Medulla oblongata (tissue), 1 donor: ENCODE measurements around the gene KCNJ4.
A peak's percentile ranks its signal among the peaks of the same experiment; 100 is the strongest.

Experiments used
- DNase-seq: peaks from one replicate; pipeline ENCODE4 v3.0.0-alpha.2; 2015; ENCODE audit errors: extremely low spot score

The KCNJ4 gene

DNA sequence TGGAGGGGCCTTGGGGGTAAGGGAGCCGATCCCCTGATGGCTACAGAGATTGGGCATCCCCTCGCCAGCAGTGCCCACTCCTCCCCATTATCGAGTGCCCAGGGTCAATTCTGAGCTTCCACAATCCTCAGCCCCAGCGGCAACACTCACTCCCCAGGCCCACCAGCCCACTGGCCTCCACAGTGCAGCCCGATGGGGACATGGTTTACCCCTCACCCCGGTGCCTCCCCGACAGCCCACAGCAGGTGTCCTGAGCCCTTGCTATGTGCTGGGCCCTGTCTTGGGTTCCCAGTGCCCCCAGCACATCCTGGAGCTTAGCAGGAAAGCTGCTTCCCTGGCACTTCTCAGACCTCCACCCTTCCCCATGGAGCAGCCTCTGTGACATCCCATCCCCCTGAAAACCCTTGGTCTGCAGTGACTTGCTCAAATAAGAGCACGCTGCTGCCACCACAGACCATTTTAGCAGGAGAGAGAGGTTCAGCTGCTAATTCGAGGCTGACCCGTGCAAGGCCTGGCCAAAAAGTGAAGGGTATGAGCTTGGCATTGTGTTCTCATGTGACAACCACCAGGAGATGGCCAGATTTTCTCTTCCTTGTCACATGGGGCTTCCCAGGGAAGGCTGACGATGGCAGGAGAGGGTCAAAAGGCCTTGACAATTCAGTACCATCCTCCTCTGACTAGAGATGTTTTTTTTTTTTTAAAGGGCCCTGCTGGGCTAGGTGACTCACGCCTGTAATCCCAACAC is 23.6 kb downstream of the KCNJ4 start:
- DNase-seq = no peak

DNA sequence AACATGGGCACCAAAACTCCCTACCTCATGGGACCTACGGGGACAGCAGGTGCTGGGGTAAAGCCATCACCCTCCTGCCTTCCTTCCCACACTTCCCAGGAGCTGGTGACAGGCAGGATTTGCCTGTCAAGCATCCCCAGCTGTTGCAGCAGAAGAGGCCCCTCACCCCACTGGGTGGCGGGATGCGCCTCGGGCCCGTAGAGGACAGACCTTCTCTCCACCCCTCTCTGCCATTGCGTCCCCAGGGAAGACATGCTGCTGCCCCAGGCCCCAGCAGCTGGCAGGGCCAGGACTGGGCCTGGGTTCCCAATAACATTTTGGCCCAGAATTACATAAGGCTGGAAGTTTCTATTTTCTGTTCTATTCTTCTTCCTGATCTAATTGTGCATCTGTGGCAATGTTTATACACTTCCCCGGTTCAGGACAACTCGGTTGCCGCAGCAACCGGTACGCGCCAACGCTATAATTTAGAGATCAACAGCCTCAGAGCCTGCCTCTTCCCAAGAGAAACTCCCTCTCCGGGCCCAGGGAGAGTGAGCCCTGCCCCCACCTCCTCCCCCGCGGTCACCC is 25.4 kb downstream of the KCNJ4 start:
- DNase-seq = no peak

DNA sequence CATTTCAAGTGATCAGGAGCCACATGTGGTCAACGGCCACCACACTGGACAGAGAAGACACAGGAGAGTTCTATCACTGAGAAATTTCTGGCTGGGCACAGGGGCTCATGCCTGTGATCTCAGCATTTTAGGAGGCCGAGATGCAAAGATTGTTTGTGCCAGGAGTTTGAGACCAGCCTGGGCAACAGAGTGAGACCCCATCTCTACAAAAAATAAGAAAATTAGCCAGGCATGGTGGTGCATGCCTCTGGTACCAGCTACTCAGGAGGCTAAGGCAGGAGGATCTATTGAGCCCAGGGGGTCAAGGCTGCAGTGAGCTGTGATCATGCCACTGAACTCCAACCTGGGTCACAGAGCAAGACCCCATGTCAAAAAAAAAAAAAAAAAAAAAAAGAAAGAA is 26.3 kb downstream of the KCNJ4 start:
- no peak for DNase-seq

DNA sequence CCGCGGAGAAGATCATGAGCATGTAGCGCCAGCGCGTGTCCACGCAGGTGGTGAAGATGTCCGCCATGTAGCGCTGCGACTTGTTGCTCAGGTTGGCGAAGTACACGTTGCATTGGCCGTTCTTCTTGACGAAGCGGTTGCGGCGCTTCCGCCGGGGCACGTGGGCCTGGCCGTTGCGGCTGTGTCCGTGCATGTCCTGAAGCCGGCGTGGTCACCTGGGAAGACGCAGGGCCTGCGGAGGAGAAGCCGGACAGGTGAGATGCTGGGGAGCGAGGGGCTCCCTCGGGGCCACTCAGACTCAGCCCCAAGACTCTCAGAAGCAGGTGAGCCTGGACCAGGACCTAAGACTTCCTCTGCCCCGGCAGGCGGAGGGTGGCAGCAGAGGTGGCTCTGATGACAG is 27.1 kb downstream of the KCNJ4 start:
- DNase-seq = no peak

DNA sequence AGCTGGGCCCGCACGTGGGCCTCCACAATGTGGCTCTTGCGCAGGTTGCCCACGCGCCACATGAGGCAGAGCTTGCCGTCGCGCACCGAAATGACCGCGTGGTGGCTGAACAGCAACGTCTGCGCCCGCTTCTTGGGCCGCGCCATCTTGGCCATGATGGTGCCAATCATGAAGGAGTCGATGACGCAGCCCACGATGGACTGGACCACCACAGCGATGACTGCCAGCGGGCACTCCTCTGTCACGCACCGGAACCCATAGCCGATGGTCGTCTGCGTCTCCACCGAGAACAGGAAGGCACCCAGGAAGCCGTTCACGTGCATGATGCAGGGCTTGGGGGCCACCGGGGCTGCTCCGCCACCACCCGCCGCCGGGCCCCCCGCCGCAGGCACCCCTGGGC is 27.5 kb downstream of the KCNJ4 start:
- DNase-seq = no peak

DNA sequence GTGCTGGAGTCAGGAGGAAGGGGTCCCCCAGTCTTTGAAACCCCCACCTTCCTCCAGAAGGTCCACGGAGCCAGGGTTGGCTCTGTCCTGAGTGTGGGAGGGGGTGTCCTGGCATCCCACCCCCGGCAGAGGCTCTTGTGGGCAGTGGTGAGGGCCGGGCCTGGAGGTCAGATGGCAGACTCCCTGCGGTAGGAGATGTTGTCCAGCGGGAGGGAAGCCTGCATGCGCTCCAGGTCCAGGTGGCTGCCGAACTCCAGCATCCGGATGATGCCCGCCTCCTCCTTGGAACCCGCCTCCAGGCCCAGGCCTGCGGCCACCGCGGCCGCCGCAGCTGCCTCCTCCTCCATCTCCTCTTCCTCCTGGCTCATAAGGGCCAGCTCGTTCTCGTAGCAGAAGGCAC is 28.4 kb downstream of the KCNJ4 start:
- no peak for DNase-seq

GRCh38 chr22:38424525-38425080 is 30.4 kb downstream of the KCNJ4 start:
- DNase-seq = no peak

DNA sequence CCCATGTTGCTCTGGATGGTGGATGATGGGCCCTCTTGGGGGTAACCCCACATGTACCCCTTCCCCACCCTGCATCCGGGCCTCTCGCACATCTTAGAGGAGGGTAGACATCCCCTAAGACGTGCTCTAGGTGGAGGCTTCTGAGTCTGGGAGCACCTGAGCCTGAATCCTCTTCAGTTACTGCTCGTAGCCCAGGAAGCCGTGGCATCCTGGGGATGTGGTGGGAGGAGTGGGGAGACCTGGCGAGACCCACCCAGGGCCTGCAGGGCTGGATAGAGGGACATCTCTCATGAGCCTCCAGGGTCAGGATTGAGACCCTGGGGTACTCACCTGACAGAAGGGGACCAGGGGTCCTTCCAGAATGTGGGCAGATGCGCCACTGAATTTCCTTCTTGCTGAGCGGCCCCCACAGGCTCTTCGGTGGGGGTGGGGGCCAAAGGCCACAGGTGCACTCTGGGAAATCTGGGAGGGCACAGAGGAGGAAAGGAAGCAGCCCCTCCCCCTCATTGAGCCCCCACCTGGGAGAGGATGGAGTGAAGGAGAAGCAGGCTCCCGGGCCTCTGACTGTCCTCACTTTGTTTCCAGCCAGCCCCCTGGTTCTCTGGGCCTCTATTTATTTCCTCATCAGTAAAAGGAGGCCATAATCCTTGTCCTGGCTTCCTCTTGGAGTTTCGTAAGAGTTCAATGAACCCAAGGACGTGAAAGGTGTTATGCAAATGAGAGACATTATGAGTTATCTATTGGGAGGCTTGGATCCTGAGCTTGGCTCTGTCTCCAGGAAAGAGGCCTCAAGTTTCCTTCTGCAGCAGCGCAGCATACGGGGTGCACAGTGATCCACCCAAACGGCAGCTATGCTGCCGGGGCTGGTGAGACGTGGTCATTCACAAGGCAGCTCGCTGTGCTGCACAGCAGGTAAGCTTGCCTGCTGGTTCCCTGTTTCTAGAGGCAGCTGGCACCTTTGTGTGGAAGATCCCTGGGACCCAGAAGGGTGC is 31.2 kb downstream of the KCNJ4 start:
- DNase-seq = no peak

DNA sequence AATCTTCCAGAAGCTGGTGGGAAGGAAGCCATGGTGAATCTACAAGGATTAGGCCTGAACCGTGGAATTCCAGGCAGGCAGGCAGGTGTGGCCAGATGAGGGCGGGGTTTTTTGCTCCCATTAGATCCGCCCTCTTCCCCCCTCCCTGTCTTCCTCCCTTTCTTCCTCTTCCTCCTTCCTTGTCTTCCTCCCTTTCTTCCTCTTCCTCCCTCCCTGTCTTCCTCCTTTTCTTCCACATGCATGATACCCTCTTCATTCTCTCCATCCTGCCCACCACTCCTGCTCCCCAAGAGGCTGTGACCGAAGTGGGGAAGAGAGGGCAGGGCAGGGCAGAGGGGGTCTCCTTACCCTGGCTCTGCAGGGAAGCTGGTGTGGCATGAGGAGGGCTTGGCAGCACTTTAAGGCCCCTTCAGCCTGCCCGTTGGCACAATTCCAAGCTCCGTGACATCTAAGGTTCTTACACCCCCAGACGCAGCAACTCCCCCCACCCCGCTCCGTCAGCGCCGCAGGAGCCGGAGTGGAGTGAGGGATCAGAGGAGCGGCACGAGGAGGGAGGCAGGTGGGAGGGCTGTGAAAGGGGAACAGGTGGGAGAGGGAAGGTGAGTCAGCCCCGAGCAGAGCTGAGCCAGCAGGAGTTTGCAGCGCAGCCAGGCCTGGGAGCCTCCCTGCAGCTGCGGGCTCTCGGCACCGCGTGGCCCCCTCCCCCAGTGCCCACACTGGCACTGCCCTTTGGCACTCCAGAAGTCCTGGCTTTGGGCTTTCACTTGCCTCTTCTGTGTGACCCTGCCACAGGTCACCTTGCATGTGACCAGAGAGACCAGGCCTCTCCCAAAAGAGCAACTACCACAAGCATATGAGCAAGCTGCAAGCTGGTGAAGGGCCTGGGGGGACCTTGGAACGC is 32.1 kb downstream of the KCNJ4 start:
- no peak for DNase-seq

DNA sequence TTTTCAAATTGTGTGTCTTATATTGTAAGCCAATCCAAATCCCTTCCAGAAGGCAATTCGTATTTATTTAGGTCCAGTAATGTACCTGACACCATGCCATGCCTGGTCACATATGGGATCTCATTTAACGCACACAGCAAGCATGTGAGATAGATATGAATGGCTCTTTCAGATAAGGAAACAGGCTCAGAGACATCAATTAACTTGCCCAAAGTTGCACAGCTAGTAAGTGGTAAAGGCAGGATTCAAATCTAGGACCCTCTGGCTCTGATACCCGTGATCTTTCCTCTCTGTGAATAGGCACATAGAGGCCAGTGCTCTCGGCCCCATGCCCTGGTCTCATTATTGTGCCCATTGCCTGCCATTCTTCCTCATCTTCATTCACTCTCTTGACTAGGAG is 34.3 kb downstream of the KCNJ4 start:
- DNase-seq = no peak

DNA sequence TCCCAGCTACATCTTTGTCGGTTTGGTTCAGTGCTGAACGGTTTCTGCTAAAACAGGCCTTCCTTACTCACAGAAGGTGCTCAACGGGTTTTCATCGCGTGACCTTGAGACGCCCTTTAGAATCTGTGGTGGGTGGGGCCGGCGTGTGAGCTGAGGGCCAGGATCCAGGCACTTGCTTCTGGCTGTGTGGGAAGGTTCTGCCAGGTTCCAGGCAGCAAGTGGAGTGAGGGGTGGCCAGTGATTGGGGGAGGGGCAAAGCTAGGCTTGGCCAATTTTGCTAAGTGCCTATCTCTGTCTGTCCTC is 35.2 kb downstream of the KCNJ4 start:
- no peak for DNase-seq

GRCh38 chr22:38419121-38419857 is 35.7 kb downstream of the KCNJ4 start:
- DNase-seq = no peak

GRCh38 chr22:38418589-38418988 is 36.4 kb downstream of the KCNJ4 start:
- no peak for DNase-seq

DNA sequence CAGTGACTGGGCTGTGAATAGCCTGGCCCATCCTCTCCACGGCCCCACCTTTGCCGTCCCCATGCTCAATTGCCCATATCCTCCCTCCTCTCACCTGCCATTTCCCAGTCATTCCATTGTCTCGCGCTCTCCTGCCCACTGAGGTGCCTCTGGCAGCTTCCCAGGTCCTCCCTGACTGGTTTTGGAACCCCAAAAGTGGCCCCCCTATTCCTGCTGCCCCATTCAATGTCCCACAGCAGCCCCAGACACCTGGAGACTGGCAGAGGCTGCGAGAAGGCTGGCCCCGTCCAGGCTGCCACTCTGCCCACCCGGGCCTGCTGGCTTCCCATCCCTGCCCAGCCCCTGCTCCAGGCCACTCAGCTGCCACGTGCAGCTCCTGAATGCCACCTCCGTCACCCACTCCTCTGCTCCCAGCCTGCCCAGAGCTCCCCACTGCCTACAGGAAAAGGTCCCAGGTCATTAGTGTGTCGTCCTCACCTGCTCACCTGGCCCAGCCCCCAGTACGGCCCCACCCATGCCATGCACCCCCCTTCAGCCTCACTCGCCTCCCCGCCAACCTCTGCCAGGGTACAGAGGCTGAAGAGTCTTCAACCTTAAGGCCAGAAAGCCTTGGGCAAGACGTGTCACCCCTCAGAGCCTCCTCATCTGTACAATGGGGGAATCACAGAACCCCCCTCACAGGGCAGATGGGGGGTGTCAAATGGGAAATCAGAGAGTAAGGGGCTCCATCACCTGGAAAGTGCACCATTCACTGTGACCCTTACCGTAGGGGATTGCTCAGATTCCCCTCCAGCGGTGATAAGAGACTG is 37.5 kb downstream of the KCNJ4 start:
- DNase-seq = no peak

- no peak for DNase-seq
These were observed 38.3 kb downstream of the KCNJ4 start for GRCh38 chr22:38416621-38417251.

- peak; percentile 32 for DNase-seq
These were observed 39.3 kb downstream of the KCNJ4 start for GRCh38 chr22:38415561-38416321.

DNA sequence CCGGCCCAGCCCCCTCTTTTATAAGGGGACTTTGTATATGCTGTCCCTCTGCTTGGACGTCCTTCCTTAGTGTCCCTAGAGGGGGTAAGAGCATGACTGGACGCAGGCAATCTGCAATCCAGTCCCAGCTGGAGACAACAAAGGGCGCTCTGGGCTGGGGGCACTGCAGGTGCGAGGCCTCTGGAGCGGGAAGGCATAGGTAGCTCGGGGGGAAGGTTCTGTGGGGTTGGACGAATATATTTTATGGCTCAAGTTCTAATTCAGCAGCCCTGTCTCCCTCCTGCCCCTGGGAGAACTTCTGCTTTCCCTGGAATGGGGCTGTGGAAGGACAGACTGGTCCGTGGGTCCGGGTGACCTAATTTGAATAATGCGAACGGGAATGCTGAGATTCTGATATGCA is 40.0 kb downstream of the KCNJ4 start:
- no peak for DNase-seq

- DNase-seq = no peak
These were observed 41.0 kb downstream of the KCNJ4 start for GRCh38 chr22:38414009-38414395.
